Measurements from ENCODE around the gene ANKRD28.

The ANKRD28 gene

GRCh38 chr3:15722877-15723623, 74.7 kb downstream of the ANKRD28 start:
- DNase-seq, result no peak

- no peak for DNase-seq
These were observed 81.6 kb downstream of the ANKRD28 start for GRCh38 chr3:15716178-15716577.

- DNase-seq, result no peak
These were observed 83.3 kb downstream of the ANKRD28 start for GRCh38 chr3:15714448-15714847.

DNA sequence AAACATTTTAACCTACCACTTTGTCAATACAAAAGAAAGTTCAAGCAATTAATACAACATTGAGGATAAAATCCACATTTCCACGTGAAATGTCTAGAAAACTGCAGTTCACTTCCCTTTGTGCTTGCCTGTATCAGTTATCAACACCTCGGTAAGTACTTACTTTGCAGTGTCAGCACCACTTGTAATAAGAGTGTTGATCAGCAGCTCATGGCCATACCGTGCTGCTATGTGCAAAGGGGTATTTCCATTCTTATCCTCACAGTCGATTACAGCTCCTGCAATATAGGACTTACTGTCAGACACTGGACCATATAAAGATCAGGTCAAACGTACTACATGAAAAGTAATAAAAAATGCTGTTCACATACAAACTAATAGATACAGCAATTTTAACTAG, 84.4 kb downstream of the ANKRD28 start:
- no peak for DNase-seq

DNA sequence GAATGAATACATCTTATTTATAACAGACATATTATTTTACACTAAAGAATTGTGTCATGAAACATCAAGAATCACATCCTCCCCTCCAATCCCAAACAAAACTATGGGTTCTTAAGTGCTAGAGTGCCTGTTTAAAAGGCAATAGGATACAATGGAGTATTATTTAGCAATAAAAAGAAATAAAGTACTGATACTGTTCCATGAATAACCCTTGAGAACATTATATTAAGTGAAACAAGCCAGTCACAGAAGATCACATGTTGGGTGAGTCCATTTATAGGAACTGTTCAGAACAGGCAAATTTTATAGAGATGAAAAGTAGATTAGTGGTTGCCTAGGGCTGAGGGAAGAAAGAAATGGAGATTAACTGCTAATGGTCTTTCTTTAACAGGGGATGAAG, 86.5 kb downstream of the ANKRD28 start:
- no peak for DNase-seq

DNA sequence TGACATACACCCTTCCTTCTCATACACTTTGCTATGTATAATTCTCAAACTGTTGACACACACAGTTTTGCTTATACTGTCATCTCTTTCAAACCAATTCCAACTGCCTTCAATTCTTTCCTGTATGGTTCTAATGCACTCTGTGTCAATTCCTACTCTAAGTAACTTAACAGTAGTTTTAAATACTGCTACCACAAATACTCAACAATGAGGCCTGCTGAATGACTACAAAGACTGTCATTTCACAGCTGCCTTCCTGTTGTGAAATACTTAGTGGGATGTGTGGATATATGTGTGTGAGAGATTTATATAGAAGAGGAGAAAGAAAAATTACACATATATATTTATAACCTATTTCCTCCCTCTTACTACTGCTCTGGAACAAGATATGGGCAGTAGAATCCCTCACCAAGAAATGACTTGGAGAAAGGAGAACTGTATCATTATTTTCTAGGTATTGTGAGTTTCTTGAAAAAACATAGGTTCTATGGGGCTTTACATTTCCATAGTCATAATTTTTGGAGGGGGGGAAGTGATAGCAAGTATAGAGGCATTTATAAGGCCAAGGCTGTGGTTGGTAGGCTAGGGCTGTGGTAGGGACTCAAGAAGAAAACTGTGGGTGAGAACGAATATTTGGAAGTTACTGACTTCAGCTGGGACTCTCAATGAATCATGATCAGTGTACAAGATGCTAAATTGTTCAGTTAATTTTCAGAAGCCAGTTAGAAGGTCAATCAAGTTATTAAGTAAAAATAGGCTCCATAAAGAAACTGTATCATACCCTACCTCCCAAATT, 88.7 kb downstream of the ANKRD28 start:
- DNase-seq, result no peak

GRCh38 chr3:15707779-15708178, 90.0 kb downstream of the ANKRD28 start:
- DNase-seq, result no peak

DNA sequence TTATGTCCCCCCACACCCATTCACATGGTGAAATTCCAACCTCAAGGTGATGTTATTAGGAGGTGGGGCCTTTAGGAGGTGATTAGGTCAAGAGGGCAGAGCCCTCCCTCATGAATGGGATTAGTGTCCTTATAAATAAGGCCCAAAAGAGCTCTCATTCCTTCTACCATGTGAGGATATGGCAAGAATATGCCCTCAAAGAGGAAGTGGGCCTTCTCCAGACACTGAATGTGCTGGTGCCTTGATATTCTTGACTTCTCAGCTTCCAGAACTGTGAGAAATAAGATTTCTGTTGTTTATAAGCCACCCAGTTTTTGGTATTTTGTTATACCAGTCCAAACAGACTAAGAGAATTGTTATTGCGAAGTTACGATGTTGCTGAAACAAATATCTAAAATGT, 94.4 kb downstream of the ANKRD28 start:
- no peak for DNase-seq

- no peak for DNase-seq
These were observed 103.2 kb downstream of the ANKRD28 start for GRCh38 chr3:15694628-15695027.

DNA sequence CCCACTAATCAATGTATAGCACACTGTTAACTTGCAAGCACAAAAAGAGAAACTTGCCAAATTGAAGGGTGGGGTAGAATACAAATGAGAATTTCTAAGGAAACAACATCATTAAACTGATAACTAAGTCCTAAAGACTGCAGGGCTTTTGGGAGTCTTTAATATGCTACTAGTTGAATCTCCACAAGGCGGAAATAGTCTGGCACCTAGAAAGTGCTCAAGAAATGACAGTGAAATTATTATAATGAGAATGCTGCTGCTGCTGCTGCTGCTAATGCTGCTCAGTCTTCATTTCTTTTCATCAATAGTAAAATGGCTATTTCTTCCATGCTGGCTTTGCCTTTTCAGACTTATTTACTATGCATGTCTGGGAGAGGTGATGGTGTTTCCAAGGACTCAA, 104.4 kb downstream of the ANKRD28 start:
- DNase-seq, result no peak

DNA sequence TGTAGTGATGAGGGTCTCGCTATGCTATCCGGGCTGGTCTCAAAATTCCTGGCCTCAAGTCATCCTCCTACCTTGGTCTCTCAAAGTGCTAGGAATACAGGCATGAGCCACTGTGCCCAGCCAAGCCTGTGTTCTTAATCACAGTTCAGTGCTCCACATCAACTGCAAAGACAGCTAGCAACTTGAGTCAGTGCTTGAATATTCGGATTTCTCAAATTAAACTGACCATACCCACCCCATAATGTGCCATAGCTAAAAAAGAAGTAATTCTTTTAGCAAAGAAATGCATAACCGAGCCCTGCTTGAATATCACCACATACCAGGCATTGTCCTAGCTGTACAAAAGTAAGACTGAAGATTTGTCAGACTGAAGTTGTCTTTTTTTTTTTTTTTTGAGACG, 107.0 kb downstream of the ANKRD28 start:
- no peak for DNase-seq

- no peak for DNase-seq
These were observed 107.5 kb downstream of the ANKRD28 start for GRCh38 chr3:15690230-15690629.

GRCh38 chr3:15685927-15686326, 111.9 kb downstream of the ANKRD28 start:
- DNase-seq, result no peak

GRCh38 chr3:15683253-15683652, 114.5 kb downstream of the ANKRD28 start:
- DNase-seq, result no peak

- no peak for DNase-seq
These were observed 115.1 kb downstream of the ANKRD28 start for GRCh38 chr3:15682561-15683185.

DNA sequence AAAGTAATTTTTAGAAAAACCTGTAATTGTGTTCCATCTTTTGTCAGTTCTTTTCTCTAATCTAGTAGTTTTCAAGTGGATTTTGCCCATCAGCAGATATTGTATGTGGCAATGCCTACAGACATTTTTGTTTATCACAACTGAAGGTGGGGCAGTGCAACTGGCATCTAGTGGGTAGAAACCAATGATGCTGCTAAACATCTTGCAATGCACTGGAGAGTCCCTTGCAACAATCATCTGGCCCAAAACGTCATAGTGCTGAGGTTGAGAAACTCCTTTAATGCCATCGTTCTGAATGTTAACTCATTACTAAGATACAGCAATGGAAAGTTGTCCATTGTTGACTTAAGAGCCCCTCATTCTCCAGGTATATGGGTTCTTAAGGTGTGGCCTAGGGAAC, 116.1 kb downstream of the ANKRD28 start:
- no peak for DNase-seq

DNA sequence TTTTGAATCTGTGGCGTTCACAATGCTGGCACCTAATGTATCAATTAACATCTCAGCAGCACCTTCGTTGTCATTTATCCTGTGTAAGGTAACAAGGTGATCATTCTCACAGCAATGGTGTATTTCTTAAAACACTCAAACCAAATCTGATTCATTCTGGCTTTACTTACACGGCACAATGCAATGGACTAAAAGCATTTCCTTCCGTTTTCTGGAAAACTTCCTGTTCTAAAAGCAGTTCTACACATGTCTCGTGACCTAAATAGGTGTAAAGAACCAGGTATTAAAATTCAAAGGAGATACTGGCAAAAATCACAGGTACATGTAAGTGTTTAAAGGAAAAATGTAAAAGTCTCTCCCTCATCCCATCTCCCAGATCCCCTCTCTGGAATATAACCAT, 118.5 kb downstream of the ANKRD28 start:
- DNase-seq, result no peak

DNA sequence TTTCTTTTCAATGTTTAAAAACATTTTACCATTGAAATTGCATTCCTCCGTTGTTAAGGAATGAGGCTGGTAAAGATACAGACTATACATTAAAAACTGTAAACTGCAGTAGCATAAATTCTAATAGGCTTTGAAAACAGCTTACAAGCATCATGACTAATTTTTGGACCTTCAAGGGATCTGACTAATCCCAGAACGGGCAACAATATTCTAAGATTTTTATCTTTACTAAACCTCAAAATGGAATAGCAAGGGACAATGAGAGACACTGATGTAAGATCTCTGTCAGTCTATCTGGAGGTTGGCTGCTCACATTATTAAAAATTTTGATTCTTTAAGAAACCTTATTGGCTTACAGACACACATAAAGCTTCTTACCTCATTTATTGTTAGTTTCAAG, 121.5 kb downstream of the ANKRD28 start:
- no peak for DNase-seq

- no peak for DNase-seq
These were observed 124.2 kb downstream of the ANKRD28 start for GRCh38 chr3:15673536-15673935.

- no peak for DNase-seq
These were observed 130.3 kb downstream of the ANKRD28 start for GRCh38 chr3:15667484-15667883.

DNA sequence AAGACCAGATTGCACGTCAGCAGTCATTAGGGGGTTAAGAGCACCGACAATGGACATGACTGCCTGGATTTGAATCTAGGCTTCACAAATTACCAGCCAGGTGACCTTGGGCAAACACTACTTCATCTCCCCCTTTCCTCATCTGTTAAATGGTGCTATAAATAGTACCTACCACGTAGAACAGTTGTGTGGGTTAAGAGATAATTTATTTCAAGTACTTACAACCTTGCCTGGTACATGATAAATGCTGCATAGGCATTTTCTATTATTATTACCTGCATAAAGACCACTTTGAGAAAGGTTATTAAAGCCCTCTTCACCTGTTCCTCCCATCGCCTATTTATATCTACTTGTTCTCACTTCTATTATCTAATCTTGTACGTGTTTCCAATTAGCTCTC, 131.5 kb downstream of the ANKRD28 start:
- DNase-seq, result no peak

DNA sequence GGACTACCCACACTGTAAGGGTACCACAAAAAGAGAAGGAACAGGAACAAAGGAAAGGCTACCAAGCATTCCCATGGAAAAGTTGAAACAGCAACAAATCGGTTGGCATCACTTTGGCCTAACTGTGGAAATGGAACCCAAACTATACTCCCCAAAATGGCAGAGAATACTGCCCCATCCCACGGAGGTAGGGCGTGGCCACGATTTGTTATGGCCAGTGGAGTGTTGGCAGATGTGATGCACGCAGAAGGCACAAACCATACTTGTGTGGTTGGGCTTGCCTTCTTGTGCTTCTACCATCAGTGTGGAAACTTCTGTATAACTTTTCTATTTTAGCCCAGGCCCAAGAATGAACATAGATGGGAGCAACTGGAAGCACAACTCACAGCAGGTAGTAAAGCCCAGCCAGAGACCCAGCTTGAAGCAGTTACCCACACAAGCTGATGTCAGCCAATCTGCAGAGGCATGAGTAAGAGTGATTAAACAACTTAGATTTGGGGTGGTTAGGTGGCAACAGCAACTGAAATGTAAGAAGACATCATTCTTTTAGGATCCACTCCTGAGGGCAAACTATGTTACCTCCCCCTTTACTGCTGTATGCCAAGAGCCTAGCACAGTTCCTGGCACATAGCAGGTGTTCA, 132.1 kb downstream of the ANKRD28 start:
- DNase-seq, result no peak

DNA sequence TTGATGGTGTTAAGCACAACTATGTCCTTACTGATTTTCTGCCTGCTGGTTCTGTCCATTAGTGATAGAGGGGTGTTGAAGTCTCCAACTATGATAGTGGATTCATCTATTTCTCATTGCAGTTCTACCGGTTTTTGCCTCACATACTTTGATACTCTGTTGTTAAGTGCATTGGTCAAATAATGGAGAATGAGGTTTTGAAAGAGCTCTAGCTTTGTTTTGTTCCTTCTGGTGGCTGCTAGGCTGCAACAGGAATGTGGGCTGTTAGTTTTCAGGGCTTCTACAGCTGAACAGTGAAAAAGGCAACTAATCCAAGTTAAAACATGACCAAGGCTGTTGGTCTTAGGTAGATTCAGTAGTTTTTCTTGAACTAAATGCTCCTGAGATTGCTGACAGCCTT, 133.6 kb downstream of the ANKRD28 start:
- DNase-seq, result no peak

All from NCI-H345 (cell line).